ENCODE results near the gene CISD2. TPM values are rescaled to one million over a fixed set of nuclear protein-coding genes. Genes with fewer than 3 reads are reported as not detected.

The CISD2 gene, protein sequence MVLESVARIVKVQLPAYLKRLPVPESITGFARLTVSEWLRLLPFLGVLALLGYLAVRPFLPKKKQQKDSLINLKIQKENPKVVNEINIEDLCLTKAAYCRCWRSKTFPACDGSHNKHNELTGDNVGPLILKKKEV
- 36.4 and 41.5 TPM in 2 replicates for total RNA-seq

DNA sequence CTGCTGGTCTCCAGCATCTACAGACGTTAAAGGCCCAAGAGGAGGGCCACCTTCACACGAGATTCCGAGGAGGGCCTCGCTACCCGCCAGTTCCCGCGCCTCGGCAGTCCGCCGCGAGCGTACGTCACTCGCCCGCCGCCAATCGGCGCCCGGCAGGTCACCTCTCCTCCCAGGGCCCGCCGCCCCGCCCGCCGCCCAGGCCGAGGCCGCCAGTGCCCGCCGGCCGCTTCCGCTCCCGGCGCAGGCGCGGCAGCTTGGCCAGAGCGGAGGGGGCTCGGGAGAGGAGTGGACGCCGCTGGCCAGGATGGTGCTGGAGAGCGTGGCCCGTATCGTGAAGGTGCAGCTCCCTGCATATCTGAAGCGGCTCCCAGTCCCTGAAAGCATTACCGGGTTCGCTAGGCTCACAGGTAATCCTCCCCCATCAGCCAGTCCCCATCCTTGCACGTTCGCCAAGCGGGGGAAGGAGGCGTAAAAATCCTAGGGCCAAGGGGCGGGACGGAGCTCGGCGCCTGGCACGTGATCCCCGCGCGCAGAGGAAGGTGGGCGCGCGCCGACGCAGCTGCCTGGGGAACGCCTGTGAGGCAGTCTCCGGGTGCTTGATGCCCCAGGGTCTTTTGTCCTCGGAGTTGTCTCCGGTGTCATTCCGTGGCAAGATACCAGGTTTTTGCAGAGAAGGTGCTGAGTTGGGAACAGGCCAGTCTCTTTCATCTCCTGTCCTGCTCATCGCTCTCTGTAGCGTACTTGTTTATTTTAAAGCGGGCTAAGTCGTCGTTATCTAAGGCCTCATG lies at the start of gene CISD2:
TSS of gene CISD2 (plus strand) at position 212 of the 788 bp plus-strand sequence. CDS start at position 305, 93 bp downstream.

DNA sequence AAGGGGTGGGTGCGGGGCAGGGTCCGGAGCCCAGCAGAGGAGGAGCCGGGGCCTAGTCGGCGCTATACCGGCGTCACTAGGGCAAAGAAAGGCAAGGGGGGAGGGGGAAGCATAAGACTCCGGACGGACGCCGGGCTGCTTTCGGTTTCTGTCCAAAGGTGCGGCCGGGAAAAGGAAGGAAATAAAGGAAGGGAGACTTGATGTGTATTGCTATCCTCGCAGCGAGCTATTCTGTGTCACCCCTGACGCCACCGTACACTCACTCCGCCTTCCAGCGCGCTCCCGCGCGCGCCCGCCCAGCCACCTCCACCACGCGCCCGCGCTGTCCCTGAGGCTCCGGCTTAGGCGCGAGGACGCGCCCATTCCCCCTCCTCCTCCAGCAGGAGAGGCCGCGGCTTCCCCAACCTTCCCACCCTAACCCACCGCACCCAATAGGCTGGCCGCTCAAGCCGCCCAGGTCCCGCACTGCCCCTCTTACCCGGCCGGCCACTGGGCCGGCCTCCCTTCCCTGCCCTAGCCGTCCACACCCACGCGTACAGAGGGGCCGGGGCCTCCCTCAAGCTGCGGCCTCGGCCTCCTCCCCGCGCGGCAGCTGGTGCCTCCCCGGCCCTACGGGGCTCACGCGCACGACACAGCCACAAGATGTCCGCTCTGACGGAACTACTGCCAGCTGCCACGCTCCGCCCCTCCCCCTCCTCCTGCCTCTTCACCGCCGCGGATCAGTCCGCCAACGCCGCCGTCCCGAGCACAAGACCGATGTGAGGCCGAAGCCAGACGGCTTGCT lies 41.7 kb upstream of the CISD2 start, which contains the start of gene UBE2D3:
TSS of gene UBE2D3 (minus strand) at position 662 of the 784 bp plus-strand sequence. CDS start 1,043 bp downstream, outside the sequence.

Other genes starting within 250 kb of the CISD2 start
- 13.3 and 14.1 TPM in 2 replicates for gene MANBA, start 108.0 kb upstream of the CISD2 start, total RNA-seq
- gene UBE2D3, start 41.4 kb upstream of the CISD2 start, total RNA-seq = 293 and 347 TPM in 2 replicates
- 0.33 and 0.43 TPM in 2 replicates for gene SLC9B1, start 150.7 kb downstream of the CISD2 start, total RNA-seq
- gene SLC9B2, start 207.8 kb downstream of the CISD2 start, total RNA-seq = 16.9 and 23.5 TPM in 2 replicates
- 18.1 and 31.4 TPM in 2 replicates for gene BDH2, start 230.8 kb downstream of the CISD2 start, total RNA-seq

All from dermis lymphatic vessel endothelial cell (primary cell).